Adrenal gland (tissue), 12 donors: Measurements from ENCODE around the gene NPAS3. TPM values are rescaled to one million over a fixed set of nuclear protein-coding genes. Genes with fewer than 3 reads are reported as not detected.

Experiments used
- DNase-seq, 7 donors: peaks; one replicate each; pipeline ENCODE4 v3.0.0-alpha.2; 2019 to 2020
- H3K27ac ChIP-seq, 5 donors: fragments of 200-600 bp; sonication (generic) in 4 of 5; 1 replicate in 3 of 5; 2 replicates in 2 of 5; pipeline versions ENCODE4 v1.5.1 to v1.8.0; 2016 to 2020; ENCODE audit warnings: mild to moderate bottlenecking in 1 of 5
- H3K27me3 ChIP-seq: fragments of 200-600 bp; 2 replicates; pipeline ENCODE4 v1.8.0; 2021
- H3K36me3 ChIP-seq, 2 donors: fragments of 200-600 bp; replicated peaks in 1 of 2; 1 replicate in 1 of 2; 2 replicates in 1 of 2; pipeline versions ENCODE4 v1.5.1 to v1.8.0; 2018 to 2022
- H3K4me1 ChIP-seq, 2 donors: fragments of 200-600 bp; replicated peaks in 1 of 2; 1 replicate in 1 of 2; 2 replicates in 1 of 2; pipeline versions ENCODE4 v1.5.1 to v1.8.0; 2018 to 2021
- H3K4me3 ChIP-seq, 4 donors: fragments of 200-600 bp; sonication (generic) in 3 of 4; one replicate each; pipeline ENCODE4 v1.5.1; 2016 to 2018
- H3K9me3 ChIP-seq, 3 donors: fragments of 200-600 bp; sonication (generic) in 1 of 3; replicated peaks in 1 of 3; 1 replicate in 2 of 3; 2 replicates in 1 of 3; pipeline versions ENCODE4 v1.5.1 to v1.8.0; 2016 to 2021
- CTCF ChIP-seq, 6 experiments: fragments of 450-650 bp in 4 of 6; fragments of 200-600 bp in 2 of 6; sonication (generic) in 1 of 6; IDR thresholded peaks; 1 replicate in 5 of 6; 2 replicates in 1 of 6; pipeline versions ENCODE4 v1.5.1 to v1.8.0; 2016 to 2021; ENCODE audit warnings: antibody characterized with exemption in 6 of 6, mild to moderate bottlenecking in 2 of 6, moderate library complexity in 1 of 6
- POLR2A ChIP-seq, 2 donors: fragments of 450-650 bp; IDR thresholded peaks; one replicate each; pipeline ENCODE4 v1.6.1; 2017; ENCODE audit warnings: antibody characterized with exemption in 2 of 2, mild to moderate bottlenecking in 2 of 2, moderate library complexity in 1 of 2
- WGBS, 4 donors: extraction: QIAGEN DNeasy Blood & Tissue Kit in 2 of 4; methylation state at CpG; one replicate each; pipeline versions ENCODE4 v1.1.5 to v1.1.7; 2013 to 2017; 5-methylcytosine and 5-hydroxymethylcytosine counted together
- intact Hi-C, 2 donors: fragments of 100-400 bp; cut with DNase I; formaldehyde crosslinking; loops; one replicate each; pipeline versions ENCODE4 v1.14.1 to v1.15.0; 2022 to 2023
- polyA plus RNA-seq, 3 donors: library from polyadenylated mRNA; stranded (reverse); fragments of 200-250 nt in 2 of 3; fragments of 350-450 nt in 1 of 3; fragmentation: Illumina TruSeq in 1 of 3; extraction: RNeasy Lipid Tissue Mini Kit (QIAGEN cat#74804) in 1 of 3; gene quantifications; one replicate each; pipeline ENCODE4 v1.2.3, GENCODE V29; 2013 to 2014
- total RNA-seq, 9 donors: library from RNA; depleted of rRNA in 4 of 9; stranded (reverse); fragments of >200 nt in 4 of 9; fragments of 120-200 nt in 1 of 9; fragmentation: NEBNext Ultra II Directional in 1 of 9; extraction: Animal tissue kit (Norgen Biotek cat#: 25700) in 1 of 9; gene quantifications; one replicate each; pipeline versions ENCODE4 v1.1.0 to v1.2.4, GENCODE V29; 2013 to 2023
- donor health status: healthy with polysubstance abuse.
- donor health status: Bipolar disorder and iron deficiency.
- donor health status: DM: yes; HTN: yes; CAD: no.
- donor health status: DM: no; HTN: no; CAD: no.
- donor health status: DM: no; HTN: no; CAD: no.
- donor health status: DM: yes; HTN: yes; CAD: no.

NPAS3 gene
- total and polyA plus RNA-seq, 12 donors = 0.36 to 7.5 (median 1.5) TPM

- H3K27me3 ChIP-seq = no peaks in the 10 kb centered on the region
- no peak for TF ChIP-seq POLR2A (IDR thresholded peaks at IDR 0.05)
- TF ChIP-seq CTCF (IDR thresholded peaks at IDR 0.05) = no peak
- intact Hi-C loops = no loop called here
- no peak overlapping the region for H3K4me3 ChIP-seq
- no peak overlapping the region for H3K27ac ChIP-seq
- no peaks in the 10 kb centered on the region for H3K9me3 ChIP-seq
- no peak for DNase-seq
- H3K4me1 ChIP-seq = no peaks in the 10 kb centered on the region
- H3K36me3 ChIP-seq = no peaks in the 10 kb centered on the region
Observed at GRCh38 chr14:33352821-33353220, 414.1 kb downstream of the NPAS3 start.

GRCh38 chr14:33356181-33356580, 417.5 kb downstream of the NPAS3 start:
- Histone ChIP-seq H3K27ac (no peak overlapping the region), H3K36me3 (no peaks in the 10 kb centered on the region), H3K4me3 (no peak overlapping the region), H3K9me3 (no peaks in the 10 kb centered on the region), H3K27me3 (no peaks in the 10 kb centered on the region), H3K4me1 (no peaks in the 10 kb centered on the region)
- 69 to 79% (median 75%) methylated on average over 2 of the region's 2 CpGs for WGBS, 4 donors
- DNase-seq = no peak
- TF ChIP-seq POLR2A (IDR thresholded peaks at IDR 0.05) (no peak), CTCF (IDR thresholded peaks at IDR 0.05) (no peak)
- intact Hi-C loops = no loop called here

GRCh38 chr14:33357225-33358010, 418.7 kb downstream of the NPAS3 start:
- Histone ChIP-seq H3K36me3 (no peaks in the 10 kb centered on the region), H3K9me3 (no peaks in the 10 kb centered on the region), H3K27ac (no peak overlapping the region), H3K4me1 (no peaks in the 10 kb centered on the region), H3K27me3 (no peaks in the 10 kb centered on the region), H3K4me3 (no peak overlapping the region)
- intact Hi-C loops = no loop called here
- TF ChIP-seq POLR2A (IDR thresholded peaks at IDR 0.05) (no peak), CTCF (IDR thresholded peaks at IDR 0.05) (no peak)
- WGBS, 4 donors = 89 to 92% (median 91%) methylated on average over 8 of the region's 8 CpGs
- no peak for DNase-seq

GRCh38 chr14:33359288-33359881, 420.7 kb downstream of the NPAS3 start:
- Histone ChIP-seq H3K36me3 (no peaks in the 10 kb centered on the region), H3K27me3 (no peaks in the 10 kb centered on the region), H3K27ac (no peak overlapping the region), H3K4me1 (no peaks in the 10 kb centered on the region), H3K4me3 (no peak overlapping the region), H3K9me3 (no peaks in the 10 kb centered on the region)
- no peak for TF ChIP-seq POLR2A (IDR thresholded peaks at IDR 0.05)
- intact Hi-C loops = no loop called here
- 85 to 90% (median 89%) methylated on average over 7 of the region's 7 CpGs for WGBS, 4 donors
- DNase-seq = no peak

- WGBS, 4 donors = 87 to 91% (median 88%) methylated on average over 5 to 6 of the region's 6 CpGs
Observed at GRCh38 chr14:33362934-33363333, 424.3 kb downstream of the NPAS3 start.

More at GRCh38 chr14:33362934-33363333, 424.3 kb downstream of the NPAS3 start:
- Histone ChIP-seq H3K9me3 (no peaks in the 10 kb centered on the region), H3K27me3 (no peaks in the 10 kb centered on the region), H3K27ac (no peak overlapping the region), H3K36me3 (no peaks in the 10 kb centered on the region), H3K4me1 (no peaks in the 10 kb centered on the region), H3K4me3 (no peak overlapping the region)
- TF ChIP-seq CTCF (IDR thresholded peaks at IDR 0.05) = no peak
- TF ChIP-seq POLR2A (IDR thresholded peaks at IDR 0.05) = no peak
- no peak for DNase-seq
- intact Hi-C loops = no loop called here
